ENCODE results near the gene GPR78. TPM values are rescaled to one million over a fixed set of nuclear protein-coding genes. Genes with fewer than 3 reads are reported as not detected.

Gene GPR78, protein sequence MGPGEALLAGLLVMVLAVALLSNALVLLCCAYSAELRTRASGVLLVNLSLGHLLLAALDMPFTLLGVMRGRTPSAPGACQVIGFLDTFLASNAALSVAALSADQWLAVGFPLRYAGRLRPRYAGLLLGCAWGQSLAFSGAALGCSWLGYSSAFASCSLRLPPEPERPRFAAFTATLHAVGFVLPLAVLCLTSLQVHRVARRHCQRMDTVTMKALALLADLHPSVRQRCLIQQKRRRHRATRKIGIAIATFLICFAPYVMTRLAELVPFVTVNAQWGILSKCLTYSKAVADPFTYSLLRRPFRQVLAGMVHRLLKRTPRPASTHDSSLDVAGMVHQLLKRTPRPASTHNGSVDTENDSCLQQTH
- not detected in 2 replicates for total RNA-seq (2014; rRNA removed; shearing (Covaris generic))

GRCh38 chr4:8580321-8581093 is at the start of gene GPR78:
Gene GPR78 (plus strand): TSS chr4:8580392. CDS start chr4:8580983, 591 bp downstream.

DNA sequence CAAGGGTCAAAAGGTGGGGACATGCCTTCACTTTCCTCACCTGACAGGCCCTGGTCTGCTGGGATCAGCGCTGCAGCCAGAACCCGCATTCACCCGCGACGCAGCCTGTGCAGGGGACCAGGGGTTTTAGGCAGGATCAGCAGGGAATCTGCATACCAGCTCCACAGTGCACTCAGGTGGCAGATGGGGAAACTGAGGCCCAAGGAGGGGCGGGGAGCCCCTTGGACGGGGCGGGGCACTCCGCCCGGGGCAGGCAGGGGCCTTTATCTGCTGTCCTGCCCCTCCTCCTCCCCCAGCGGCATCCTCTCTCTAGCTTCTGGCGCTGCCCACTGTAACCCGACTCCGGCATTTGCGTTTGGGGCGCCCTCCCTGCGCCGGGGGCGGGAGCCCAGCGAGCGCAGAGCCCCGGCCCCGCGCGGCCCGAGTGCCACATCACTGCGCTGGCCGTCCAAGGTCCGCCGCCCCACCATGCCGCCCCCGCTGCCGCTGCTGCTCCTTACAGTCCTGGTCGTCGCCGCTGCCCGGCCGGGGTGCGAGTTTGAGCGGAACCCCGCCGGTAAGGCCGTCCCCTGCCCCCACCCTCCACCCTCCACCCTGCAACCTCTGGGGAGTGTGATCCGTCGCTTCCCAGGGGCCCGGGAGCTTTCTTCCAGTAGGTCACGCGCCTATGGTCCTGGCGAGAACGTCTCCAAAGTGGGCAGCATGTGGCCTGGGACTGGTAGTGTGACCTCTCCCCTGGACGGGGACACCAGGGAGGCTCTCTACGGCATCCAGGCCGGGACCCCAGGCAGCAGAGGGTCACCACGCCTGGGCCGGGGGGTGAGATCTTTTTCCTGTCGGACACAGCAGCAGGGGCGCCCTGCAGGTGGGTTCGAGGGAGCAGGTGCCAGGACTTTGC is 12.4 kb downstream of the GPR78 start, which contains the start of gene CPZ:
Gene CPZ, plus strand, starts transcription at position 400 of the 898 bp plus-strand sequence. Its CDS starts 69 bp downstream, at position 469.

Other genes starting within 250 kb of the GPR78 start
- 21.7 and 27.0 TPM in 2 replicates for gene ACOX3, start 139.7 kb upstream of the GPR78 start, total RNA-seq (2014; rRNA removed; shearing (Covaris generic))
- 19.8 and 20.4 TPM in 2 replicates for gene TRMT44, start 139.6 kb upstream of the GPR78 start, total RNA-seq (2014; rRNA removed; shearing (Covaris generic))
- 0.16 TPM in 1 of 2 replicates, not detected in the other for gene CPZ, start 12.4 kb downstream of the GPR78 start, total RNA-seq (2014; rRNA removed; shearing (Covaris generic))